Coronary artery (tissue), 2 donors: ENCODE data around the gene SCNN1B.

Experiments used
- DNase-seq: peaks from one replicate; pipeline ENCODE4 v3.0.0-alpha.2; 2017; ENCODE audit warnings: low spot score
- H3K27ac ChIP-seq, 2 donors: fragments of 200-600 bp; sonication (generic); one replicate each; pipeline ENCODE4 v1.5.1; 2016 to 2019
- H3K4me3 ChIP-seq: fragments of 200-600 bp; sonication (generic); 2 replicates; pipeline ENCODE4 v1.5.1; 2016; ENCODE audit warnings: mild to moderate bottlenecking, moderate library complexity
- CTCF ChIP-seq: fragments of 200-600 bp; sonication (generic); IDR thresholded peaks from one replicate; pipeline ENCODE4 v1.5.1; 2019; ENCODE audit warnings: antibody characterized with exemption

SCNN1B gene

GRCh38 chr16:23410176-23410575, 108.1 kb downstream of the SCNN1B start:
- H3K27ac ChIP-seq: no peak overlapping the region
- no peak for TF ChIP-seq CTCF
- no peak overlapping the region for H3K4me3 ChIP-seq
- DNase-seq: no peak

GRCh38 chr16:23414731-23415130, 112.6 kb downstream of the SCNN1B start:
- Histone ChIP-seq H3K4me3 (no peak overlapping the region), H3K27ac (no peak overlapping the region)
- no peak for DNase-seq
- TF ChIP-seq CTCF: no peak

GRCh38 chr16:23416816-23417215, 114.7 kb downstream of the SCNN1B start:
- DNase-seq: no peak
- TF ChIP-seq CTCF: no peak
- H3K27ac ChIP-seq: no peak overlapping the region
- no peak overlapping the region for H3K4me3 ChIP-seq

- no peak for TF ChIP-seq CTCF
- no peak overlapping the region for H3K4me3 ChIP-seq
- DNase-seq: no peak
- no peak overlapping the region for H3K27ac ChIP-seq
These were observed 117.9 kb downstream of the SCNN1B start for GRCh38 chr16:23420011-23420410.

GRCh38 chr16:23423496-23424049, 121.5 kb downstream of the SCNN1B start:
- peak overlapping the region; percentile 81 to 93 for H3K27ac ChIP-seq
- H3K4me3 ChIP-seq: peak overlapping the region; percentile 18
- no peak for TF ChIP-seq CTCF
- DNase-seq: peak; percentile 83

GRCh38 chr16:23424292-23424958, 122.3 kb downstream of the SCNN1B start:
- DNase-seq: no peak
- no peak for TF ChIP-seq CTCF
- Histone ChIP-seq H3K4me3 (no peak overlapping the region), H3K27ac (peak overlapping the region; percentile 81 to 93)

- no peak overlapping the region for H3K27ac ChIP-seq
- no peak for TF ChIP-seq CTCF
- DNase-seq: no peak
- no peak overlapping the region for H3K4me3 ChIP-seq
These were observed 126.2 kb downstream of the SCNN1B start for GRCh38 chr16:23428351-23428750.
